Tibial artery (tissue), 4 donors: Measurements from ENCODE around the gene GGT6.

Experiments
- DNase-seq, 2 donors: peaks; one replicate each; pipeline ENCODE4 v3.0.0-alpha.2; 2019
- H3K27ac ChIP-seq, 2 donors: fragments of 200-600 bp; sonication (generic) in 1 of 2; 1 replicate in 1 of 2; 2 replicates in 1 of 2; pipeline ENCODE4 v1.5.1; 2018 to 2019; ENCODE audit warnings: mild to moderate bottlenecking in 1 of 2
- H3K27me3 ChIP-seq, 2 donors: fragments of 200-600 bp; sonication (generic) in 1 of 2; one replicate each; pipeline versions ENCODE4 v1.5.1 to v1.6.0; 2016 to 2019
- H3K36me3 ChIP-seq, 3 donors: fragments of 200-600 bp; sonication (generic) in 2 of 3; one replicate each; pipeline ENCODE4 v1.5.1; 2016 to 2019; ENCODE audit warnings: mild to moderate bottlenecking in 2 of 3
- H3K4me1 ChIP-seq, 4 donors: fragments of 200-600 bp; sonication (generic) in 2 of 4; 1 replicate in 3 of 4; 2 replicates in 1 of 4; pipeline ENCODE4 v1.5.1; 2016 to 2019
- H3K4me3 ChIP-seq, 2 donors: fragments of 200-600 bp; sonication (generic) in 1 of 2; 1 replicate in 1 of 2; 2 replicates in 1 of 2; pipeline ENCODE4 v1.5.1; 2018 to 2019; ENCODE audit warnings: mild to moderate bottlenecking in 2 of 2
- H3K9me3 ChIP-seq, 3 donors: fragments of 200-600 bp; sonication (generic) in 1 of 3; one replicate each; pipeline ENCODE4 v1.5.1; 2016 to 2019
- intact Hi-C: fragments of 100-400 bp; cut with DNase I; formaldehyde crosslinking; loops from one replicate; pipeline ENCODE4 v1.15.0; 2023; ENCODE audit warnings: low total_unique reads
- TF ChIP-seq, protein P1 (sequence below), 2 experiments: fragments of 200-600 bp in 1 of 2; fragments of 450-650 bp in 1 of 2; IDR thresholded peaks; one replicate each; pipeline ENCODE4 v1.5.1; 2017 to 2019; ENCODE audit warnings: antibody characterized with exemption in 2 of 2, mild to moderate bottlenecking in 1 of 2, moderate library complexity in 1 of 2

GGT6 gene

DNA sequence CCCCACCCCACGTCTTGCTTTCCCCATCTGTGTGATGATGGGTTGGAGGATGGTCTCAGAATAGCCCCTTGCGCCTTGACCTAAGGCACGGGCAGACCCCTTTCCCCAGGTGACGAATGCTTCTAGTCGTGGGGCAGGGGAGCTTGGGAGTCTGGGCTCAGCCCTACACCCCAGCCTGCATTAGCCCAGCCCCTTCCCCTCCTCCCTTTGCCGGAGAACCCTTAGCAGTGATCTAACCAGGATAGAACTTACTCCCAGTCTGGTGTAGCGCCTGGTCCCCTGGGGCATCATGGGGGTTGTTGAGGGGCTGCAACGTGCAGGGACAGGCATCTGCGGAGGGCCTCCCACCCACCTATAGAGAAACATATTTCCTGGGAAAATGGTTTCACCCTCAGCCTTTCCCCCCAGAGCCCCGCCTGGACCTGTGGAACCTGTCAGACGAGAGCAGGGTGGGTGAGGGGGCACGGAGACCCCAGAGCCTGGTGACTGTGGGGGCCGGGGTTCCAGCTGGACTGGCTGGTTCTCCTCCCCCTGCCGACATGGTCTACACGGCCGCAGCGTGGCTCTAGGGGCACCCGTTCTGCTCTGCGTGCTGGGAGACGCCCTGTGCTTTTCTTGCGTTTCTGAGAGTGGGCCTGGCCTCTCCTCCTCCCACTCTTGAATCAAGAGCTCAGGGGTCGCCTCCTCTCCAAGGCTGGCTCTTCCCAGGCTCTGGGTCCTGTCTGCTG is 28.7 kb upstream of the GGT6 start:
- peaks cover 0 to 11% (median 9%) of the 10 kb centered on the region in 4 donors for H3K4me1 ChIP-seq
- peaks cover 0 to 43% of the 10 kb centered on the region in 2 donors for H3K27me3 ChIP-seq
- TF ChIP-seq, protein P1, sequence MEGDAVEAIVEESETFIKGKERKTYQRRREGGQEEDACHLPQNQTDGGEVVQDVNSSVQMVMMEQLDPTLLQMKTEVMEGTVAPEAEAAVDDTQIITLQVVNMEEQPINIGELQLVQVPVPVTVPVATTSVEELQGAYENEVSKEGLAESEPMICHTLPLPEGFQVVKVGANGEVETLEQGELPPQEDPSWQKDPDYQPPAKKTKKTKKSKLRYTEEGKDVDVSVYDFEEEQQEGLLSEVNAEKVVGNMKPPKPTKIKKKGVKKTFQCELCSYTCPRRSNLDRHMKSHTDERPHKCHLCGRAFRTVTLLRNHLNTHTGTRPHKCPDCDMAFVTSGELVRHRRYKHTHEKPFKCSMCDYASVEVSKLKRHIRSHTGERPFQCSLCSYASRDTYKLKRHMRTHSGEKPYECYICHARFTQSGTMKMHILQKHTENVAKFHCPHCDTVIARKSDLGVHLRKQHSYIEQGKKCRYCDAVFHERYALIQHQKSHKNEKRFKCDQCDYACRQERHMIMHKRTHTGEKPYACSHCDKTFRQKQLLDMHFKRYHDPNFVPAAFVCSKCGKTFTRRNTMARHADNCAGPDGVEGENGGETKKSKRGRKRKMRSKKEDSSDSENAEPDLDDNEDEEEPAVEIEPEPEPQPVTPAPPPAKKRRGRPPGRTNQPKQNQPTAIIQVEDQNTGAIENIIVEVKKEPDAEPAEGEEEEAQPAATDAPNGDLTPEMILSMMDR (IDR thresholded peaks at IDR 0.05) = no peak
- no peak overlapping the region for H3K4me3 ChIP-seq
- no peak overlapping the region for H3K27ac ChIP-seq
- no peaks in the 10 kb centered on the region for H3K36me3 ChIP-seq
- intact Hi-C loops = no loop called here
- no peaks in the 10 kb centered on the region for H3K9me3 ChIP-seq
- peak in 1 of 2 donors; percentile 57 for DNase-seq

DNA sequence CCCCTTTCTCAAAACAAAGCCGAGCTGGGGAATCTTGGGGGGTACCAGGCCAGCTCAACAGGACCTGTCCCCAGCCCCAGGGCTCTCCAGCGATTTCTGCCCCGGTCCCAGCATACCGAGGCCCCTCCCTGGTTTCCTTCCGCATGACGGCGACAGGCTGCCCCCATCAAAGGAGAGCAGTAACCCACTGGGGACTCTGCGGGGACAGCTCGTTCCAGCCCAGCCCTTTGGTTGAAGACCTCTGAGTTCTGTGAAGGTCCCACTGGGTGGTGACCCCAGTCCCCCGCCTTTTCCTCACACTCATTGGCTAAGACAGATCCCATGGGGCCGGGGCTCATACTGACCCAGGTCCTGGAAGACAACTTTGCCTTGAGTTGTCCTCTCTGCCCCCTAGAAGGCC is 28.0 kb upstream of the GGT6 start:
- H3K4me1 ChIP-seq = peaks cover 0 to 16% (median 14%) of the 10 kb centered on the region in 4 donors
- H3K4me3 ChIP-seq = no peak overlapping the region
- intact Hi-C loops = no loop called here
- peaks cover 0 to 50% of the 10 kb centered on the region in 2 donors for H3K27me3 ChIP-seq
- no peaks in the 10 kb centered on the region for H3K9me3 ChIP-seq
- H3K27ac ChIP-seq = no peak overlapping the region
- H3K36me3 ChIP-seq = no peaks in the 10 kb centered on the region
- DNase-seq = no peak
- TF ChIP-seq, protein P1 (IDR thresholded peaks at IDR 0.05) = no peak

DNA sequence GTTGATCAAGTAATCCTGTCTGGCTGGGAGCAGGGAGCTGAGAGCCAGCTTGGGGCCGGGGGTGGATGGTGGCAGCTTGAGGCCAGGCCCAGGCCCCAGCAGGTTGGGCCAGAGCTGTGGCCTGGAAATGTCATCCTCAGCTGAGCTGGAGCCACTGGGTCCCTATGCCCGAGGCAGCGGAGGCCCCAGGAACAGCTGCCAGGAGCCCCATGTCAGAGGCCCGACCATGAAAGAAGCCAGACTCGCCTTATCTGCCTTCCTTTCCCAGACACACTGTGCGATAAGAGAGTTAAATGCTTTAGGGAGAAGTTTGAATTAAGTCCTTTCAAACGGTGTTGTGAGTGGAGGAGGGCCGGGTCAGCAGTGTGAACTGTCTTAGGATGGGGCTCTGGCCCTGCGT is 27.4 kb upstream of the GGT6 start:
- no peak overlapping the region for H3K4me3 ChIP-seq
- H3K27me3 ChIP-seq = peaks cover 0 to 56% of the 10 kb centered on the region in 2 donors
- H3K9me3 ChIP-seq = no peaks in the 10 kb centered on the region
- H3K36me3 ChIP-seq = no peaks in the 10 kb centered on the region
- H3K4me1 ChIP-seq = peaks cover 0 to 16% (median 14%) of the 10 kb centered on the region in 4 donors
- no peak for DNase-seq
- TF ChIP-seq, protein P1 (IDR thresholded peaks at IDR 0.05) = no peak
- intact Hi-C loops = no loop called here
- H3K27ac ChIP-seq = no peak overlapping the region

DNA sequence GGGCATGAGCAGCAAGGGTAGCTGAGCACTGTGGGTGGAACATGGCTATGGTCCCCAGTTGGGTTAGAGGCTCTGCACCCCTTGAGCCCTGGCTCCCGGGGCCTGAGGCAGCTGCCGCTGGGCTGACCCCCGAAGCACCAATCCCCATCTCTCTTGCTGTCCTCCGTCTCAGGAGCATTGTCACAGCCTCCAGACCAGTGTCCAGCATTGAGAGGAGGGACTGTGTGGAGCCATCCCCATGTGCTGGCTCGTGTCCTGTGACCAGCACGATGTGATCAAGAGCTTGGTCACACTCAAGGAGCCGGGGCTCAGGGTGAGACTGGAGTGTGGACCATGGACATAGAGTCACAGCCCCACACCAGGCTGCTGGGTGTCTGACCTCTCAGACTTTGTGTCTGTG is 26.8 kb upstream of the GGT6 start:
- no peaks in the 10 kb centered on the region for H3K9me3 ChIP-seq
- no peak overlapping the region for H3K4me3 ChIP-seq
- peaks cover 0 to 58% of the 10 kb centered on the region in 2 donors for H3K27me3 ChIP-seq
- H3K4me1 ChIP-seq = peaks cover 0 to 16% (median 14%) of the 10 kb centered on the region in 4 donors
- no peak for DNase-seq
- no peaks in the 10 kb centered on the region for H3K36me3 ChIP-seq
- H3K27ac ChIP-seq = no peak overlapping the region
- TF ChIP-seq, protein P1 (IDR thresholded peaks at IDR 0.05) = no peak
- intact Hi-C loops = no loop called here

DNA sequence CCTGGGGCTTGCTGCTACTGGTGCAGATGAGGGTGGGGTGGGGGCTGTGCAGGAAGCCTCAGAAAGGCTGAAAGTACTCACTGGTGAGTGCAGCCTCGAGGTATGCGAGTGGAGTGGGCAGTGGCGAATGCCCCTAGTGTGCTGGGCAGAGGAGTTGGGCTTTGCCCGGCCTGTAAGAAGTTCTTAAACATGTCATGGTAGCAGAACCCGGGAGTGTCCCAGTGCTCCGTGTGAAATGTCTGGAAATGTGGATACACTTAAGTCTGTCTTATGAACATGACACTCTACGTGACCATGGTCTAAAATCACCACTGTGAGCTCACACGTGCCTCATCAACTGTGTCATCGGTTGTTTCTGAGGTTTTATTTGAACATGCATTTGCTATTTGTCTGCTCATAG is 25.7 kb upstream of the GGT6 start:
- no peaks in the 10 kb centered on the region for H3K9me3 ChIP-seq
- peaks cover 0 to 16% (median 14%) of the 10 kb centered on the region in 4 donors for H3K4me1 ChIP-seq
- no peak for DNase-seq
- peaks cover 0 to 62% of the 10 kb centered on the region in 2 donors for H3K27me3 ChIP-seq
- no peaks in the 10 kb centered on the region for H3K36me3 ChIP-seq
- TF ChIP-seq, protein P1 (IDR thresholded peaks at IDR 0.05) = no peak
- H3K4me3 ChIP-seq = no peak overlapping the region
- H3K27ac ChIP-seq = no peak overlapping the region
- intact Hi-C loops = no loop called here
